Posterior cingulate gyrus (tissue), 11 donors: ENCODE data around the gene PPP1R11.

Experiments
- DNase-seq, 10 donors: peaks; one replicate each; pipeline versions ENCODE4 v3.0.0 to v3.0.0-alpha.2; 2020 to 2021; ENCODE audit warnings: mixed read lengths in 3 of 10
- intact Hi-C: fragments of 100-400 bp; cut with DNase I; formaldehyde crosslinking; loops from one replicate; pipeline ENCODE4 v1.15.1; 2023

The PPP1R11 gene

DNA sequence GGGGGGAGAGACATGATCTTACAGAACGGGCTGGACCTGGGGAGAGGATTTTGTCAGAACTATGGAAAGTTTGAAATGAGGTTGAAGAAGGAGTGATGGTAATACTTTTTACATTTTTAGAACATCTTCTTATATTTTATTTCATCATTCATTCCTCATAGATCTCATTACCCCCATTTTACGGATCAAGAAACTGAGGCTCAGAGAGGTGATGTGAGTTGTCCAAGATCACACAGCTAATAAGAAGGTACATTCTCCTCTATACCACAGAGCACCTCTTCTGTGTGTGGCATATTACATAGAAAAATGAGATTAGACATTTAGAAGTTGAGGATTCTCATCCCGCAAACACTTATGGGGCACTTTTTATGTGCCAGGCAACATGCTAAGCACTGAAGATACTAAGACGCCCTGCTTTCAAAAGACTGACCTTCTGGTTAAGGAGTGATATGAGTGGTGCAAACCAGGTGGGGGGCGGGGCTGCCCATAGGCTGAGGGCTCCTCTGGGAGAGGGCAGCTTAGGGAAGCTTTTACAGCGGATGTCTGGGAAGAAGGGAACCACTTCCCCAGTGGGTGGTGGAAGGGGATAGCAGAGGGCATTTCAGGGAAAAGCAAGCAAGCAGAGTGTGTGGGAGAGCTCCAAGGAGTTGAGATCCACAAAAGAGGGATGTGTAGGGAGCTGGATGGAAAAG, 26.0 kb downstream of the PPP1R11 start:
- intact Hi-C loops = no loop called here

DNA sequence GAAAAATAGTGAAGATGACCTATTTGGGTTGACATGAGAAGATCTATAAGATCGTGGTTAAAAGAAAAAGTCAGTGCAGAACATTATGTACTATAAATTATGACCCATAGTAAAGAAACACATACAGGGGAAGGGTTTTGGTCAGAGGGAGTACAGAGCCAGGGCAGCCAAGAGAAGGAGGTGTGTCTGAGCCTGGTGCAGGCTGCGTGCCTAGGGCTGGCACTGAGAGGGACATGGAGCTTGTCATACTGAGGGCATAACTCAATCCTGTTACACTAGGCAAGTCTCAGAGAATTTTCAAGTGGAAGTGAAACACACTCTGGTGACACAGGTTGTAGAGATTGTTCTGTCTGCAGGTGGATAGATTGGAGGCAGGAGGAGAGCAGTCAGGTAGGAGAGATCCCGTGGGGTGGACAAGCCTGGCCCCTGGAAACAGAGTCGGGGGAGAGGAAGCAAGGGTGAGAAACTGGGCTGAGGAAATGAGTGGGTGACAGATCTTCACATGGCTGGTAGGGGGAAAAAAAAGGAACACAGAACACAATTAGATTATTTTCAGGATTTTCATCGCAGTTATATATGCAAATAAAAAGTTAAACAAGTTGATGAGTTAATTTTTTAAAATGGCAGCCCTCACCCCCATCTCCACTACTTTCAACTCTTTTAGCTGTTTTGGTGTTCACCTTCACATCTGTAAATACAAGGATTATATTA, 27.1 kb downstream of the PPP1R11 start:
- intact Hi-C loops = no loop called here
- no peak for DNase-seq

More for the DNA sequence above, 26.0 kb downstream of the PPP1R11 start:
- DNase-seq = no peak

DNA sequence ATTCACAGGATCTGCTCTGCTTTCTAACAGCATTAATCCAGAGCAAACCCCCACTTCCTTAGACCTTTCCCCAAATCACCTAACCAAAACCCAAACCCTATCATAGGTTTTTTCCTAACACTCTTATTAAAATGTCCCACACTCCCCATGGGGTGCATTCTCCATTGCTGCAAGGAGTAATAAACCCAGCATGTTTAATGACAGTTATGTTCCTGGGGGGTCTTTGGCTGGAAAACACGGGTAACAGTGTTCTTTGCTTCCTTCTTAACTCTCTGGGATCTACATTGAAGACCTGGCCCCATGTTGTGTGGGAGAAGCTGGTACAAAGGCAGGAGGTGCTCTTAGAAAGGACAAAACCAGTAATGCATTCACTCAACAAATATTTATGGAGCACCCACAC, 29.8 kb downstream of the PPP1R11 start:
- intact Hi-C loops = no loop called here

DNA sequence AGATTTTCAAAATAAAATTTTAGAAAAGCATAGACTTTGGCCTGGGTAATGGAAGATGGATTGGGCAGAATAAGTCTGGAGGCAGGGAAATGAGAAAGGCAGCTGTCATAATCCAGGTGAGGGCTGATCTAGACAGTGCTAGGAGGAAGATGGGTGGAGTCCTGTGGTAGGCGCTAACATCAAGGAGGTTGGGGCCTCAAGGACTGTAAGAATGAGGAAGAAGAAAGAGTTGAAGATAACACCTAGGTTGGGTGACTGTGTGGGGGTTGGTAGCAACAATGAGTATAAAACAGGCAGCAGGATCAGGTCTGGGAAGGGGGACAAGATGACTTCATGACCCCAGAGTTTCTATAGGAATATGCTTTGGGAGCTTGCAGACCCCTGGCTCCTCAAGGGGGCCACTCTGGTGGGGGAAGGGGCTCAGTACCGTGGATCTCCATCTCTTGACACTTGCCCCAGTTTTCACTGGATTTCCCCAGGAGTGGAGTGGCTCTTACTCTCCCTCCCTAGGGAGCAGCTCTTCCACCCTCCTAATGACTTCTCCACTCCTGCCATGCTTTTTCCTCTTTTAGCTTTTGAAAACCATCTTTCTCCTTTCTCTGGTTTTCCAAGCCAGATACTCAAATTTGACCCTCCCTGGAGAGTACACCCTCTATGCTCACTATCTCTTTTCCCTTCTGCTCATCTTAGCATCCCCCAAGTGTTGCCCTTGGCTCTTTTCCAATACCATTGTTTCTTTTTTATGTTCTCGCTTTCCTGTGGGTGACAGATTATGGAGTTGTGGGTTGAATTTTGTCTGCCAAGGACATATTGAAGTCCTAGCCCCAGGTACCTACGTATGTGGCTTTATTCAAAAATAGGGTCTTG, 31.1 kb downstream of the PPP1R11 start:
- intact Hi-C loops = no loop called here
- no peak for DNase-seq

More for the DNA sequence above, 29.8 kb downstream of the PPP1R11 start:
- DNase-seq = no peak

DNA sequence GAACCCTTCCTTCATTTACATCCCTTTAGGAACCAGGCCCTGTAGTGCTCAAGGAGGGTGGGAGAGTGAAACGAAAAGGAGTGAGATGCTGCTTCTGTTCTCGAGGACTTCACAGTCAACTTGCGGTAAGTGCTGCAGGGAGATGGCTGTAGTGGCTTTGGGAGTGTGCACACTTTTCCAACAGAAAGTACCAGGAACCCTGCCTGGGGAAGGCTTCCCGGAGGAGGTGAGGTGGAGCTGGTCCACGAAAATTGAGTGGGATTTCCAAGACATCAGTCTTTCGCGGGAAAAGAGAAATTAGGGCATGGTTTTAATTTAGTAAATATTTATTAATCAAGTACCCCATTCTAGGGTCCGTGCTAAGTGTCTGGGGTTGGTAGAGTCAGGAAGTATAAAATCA, 33.2 kb downstream of the PPP1R11 start:
- DNase-seq = no peak
- intact Hi-C loops = loop anchor here (10.0 kb wide), 2 partner anchors 75 to 115 kb away; partner anchors contain the start of gene TRIM26

DNA sequence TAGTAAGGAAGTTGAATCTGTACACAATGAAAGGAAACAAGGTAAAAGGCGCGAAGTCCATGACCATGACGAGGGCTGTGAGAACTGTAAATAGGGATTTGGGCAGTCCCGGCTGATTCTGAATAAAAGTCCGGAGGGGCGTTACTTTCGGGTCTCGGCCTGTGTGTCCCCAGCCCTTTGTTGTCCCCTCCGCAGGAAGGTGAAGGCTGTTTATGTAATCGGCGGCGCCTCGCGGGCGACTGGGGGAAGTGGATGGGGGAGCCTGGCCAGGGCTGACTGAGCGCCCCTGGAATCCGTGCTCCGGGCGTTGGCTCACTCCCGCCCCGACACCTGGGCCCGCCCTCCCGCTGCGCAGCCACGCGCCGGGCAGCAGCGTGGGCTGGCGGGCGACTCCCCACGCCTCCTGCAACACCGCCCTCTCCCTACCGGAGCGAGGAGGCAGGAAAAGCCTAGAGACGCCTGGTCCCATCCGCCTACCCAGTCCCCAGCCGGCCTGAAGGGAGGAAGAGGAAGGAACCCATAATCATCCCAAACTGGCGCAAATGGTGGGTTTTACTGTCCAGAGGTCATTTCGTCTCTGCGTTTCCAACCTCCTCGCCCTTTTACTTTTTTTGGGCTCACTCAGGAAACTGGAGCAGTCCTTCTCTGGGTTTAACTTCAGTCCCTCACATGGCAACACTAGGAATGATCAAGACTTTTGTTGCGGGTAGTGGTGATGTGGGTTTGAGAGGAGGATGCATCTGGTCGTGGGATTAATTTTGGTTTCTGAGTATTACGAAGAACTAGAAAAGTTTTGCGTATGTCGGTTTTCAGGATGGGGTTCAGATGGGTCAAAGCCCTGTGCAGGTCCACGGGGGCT, 33.8 kb downstream of the PPP1R11 start:
- DNase-seq = peak in 1 of 10 donors; percentile 73
- intact Hi-C loops = loop anchor here (10.0 kb wide), 2 partner anchors 74 to 114 kb away; partner anchors contain the start of gene TRIM26

DNA sequence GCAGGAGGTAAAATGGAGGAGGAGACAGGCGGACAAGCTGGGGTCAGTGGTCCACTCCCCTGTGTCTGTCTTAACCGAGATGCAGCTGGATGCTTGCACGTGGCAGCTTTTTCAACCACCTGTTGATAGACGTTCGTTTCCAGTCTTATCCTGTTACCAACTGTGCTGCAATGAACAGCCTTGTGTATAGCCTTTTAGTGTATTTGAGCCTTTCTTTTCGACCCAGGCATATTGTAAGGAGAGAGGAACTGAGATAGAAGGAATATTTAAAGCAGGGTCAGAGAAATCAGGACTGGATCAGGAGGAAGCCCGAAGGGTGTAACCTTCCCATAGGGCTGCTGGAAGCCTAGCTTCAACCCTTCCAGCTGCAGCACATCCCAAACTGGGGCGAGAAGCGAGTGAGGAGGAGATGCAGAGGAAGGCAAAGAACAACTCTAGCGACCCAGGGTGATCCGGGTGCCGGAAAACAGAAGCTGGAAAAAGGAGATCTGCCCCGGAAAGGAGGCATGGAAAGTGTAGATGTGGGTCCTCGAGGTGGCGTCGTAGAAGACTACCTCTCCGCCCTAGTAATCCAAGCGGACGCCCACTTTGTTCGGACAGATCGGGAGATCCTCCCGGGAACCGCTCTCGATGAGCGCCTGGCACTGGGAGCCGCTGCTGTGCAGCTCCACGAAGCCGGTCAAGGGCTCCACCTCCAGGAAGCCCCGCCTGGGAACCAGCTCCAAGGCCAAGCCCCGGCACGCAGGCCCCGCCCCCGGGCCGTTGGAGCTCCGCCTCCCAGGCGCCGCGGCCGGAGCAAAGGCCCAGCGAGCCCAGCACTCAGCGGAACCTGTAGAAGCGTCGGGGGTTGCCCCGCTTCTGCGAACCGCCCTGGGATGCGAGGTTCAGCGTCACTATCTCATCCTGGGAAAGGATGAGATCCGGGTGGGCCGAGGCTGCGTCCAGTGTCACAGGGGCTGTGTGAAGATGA, 34.7 kb downstream of the PPP1R11 start:
- intact Hi-C loops = loop anchor here (2.0 to 10.0 kb wide), 3 partner anchors 35 to 113 kb away; partner anchors contain the start of genes PPP1R11 and TRIM26
- DNase-seq = peak; percentile 59 to 96 (median 77)

DNA sequence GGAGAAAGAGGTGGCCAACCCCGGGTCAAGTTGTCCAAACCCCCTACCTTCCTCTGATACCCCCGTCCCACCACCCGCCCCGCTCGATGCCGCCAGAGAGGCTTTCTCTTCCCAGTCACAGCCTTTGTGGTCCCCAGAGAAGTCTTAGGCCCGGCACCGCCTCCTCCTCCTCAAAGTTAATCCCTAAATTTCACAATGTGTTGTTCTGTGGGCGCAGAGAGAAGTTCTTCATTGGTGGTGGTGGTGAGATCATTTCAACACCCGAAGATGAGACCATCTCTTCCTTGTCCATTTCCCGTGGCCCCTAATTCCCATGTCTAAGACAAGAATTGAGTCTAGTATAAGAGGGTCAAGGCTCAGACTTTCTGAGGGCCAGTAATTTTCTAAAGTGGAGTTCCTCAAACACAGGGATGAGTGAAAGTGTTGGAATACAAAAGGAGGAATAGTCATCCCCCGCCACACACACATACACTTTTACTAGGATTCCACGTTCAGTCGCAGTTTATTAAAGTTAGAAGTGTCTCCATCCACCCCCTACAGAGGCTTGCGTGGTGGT, 35.5 kb downstream of the PPP1R11 start:
- DNase-seq = no peak
- intact Hi-C loops = loop anchor here (2.0 to 10.0 kb wide), 3 partner anchors 36 to 112 kb away; partner anchors contain the start of genes PPP1R11 and TRIM26

DNA sequence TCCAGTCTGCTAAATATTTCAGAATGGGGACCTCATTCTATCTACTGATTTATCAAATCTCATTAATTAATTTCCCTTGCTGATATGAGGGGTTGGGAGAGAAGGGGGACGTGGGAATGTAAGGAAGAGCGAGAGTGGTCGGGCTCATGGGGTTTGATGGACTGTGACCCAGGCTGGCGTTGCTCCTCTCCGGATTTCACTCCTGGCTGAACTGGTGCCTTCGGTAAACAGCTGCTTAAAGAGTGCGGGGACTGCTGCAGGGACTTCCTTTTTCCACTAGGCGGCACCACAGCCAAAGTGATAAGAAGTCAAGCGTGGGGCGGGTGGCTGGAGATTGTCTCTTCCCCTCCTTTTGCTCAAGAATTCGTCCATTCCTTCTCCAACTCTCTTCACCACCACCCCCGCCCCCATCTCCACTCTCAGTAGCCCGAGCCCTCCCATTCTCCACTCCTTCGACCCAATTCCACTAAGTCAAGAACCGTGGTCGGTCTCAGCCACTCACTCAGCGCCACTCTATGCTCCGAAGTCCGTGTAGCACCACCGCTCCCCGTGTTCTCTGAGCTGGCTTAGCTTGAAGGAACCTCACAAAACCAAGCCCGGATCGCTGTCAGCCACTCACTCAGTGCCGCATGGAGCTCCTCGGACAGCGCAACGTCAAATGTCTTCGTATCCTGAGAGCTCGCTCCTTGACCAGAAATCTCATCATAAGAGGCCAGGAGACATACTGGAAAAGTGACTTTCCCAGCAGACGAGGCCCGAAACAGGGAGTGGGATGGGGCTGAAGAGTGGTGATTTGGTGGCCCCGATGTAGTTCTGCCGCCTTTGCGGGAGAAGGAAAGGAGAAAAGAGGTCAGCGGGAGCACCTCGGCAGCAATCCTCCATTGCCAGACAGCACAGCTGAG, 36.2 kb downstream of the PPP1R11 start:
- DNase-seq = peak; percentile 56 to 96 (median 82)
- intact Hi-C loops = loop anchor here (1.0 to 10.0 kb wide), 4 partner anchors 28 to 112 kb away; partner anchors contain the start of genes PPP1R11 and TRIM26

DNA sequence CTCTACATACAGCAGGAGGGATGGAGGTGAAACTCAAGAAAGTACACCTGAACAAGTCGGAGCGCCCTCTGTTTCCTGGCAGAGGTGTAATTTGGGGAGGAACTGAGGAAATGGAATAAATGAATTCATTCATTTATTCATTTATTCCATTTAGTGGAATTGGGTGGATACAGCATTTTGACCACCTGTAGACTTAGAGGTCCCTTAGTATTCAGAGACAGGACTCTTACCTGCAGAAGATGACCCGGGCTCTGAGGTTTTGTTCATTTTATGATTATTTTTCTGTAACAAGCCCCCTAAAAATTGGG, 36.8 kb downstream of the PPP1R11 start:
- DNase-seq = no peak
- intact Hi-C loops = loop anchor here (1.0 to 10.0 kb wide), 4 partner anchors 27 to 111 kb away; partner anchors contain the start of genes PPP1R11 and TRIM26

DNA sequence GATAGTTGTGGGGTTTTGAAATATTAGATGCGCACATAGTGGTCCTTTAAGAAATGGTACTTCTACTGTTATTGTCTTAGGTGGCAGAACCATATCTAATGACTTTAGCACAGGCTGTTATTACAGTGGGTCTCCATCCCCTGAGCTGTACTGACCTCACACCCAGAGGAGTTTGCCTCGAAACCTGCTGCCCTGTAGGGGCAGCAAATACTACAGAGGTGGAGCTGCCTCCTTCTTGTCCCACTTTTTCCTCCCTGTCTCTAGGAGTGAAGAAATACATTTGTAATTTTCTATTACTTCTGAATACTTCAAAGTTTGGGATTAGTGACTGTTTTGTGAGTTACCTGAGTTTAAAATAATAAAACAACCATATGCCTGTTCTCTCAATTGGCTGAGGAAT, 37.7 kb downstream of the PPP1R11 start:
- intact Hi-C loops = loop anchor here (10.0 kb wide), 2 partner anchors 70 to 110 kb away; partner anchors contain the start of gene TRIM26
- no peak for DNase-seq

DNA sequence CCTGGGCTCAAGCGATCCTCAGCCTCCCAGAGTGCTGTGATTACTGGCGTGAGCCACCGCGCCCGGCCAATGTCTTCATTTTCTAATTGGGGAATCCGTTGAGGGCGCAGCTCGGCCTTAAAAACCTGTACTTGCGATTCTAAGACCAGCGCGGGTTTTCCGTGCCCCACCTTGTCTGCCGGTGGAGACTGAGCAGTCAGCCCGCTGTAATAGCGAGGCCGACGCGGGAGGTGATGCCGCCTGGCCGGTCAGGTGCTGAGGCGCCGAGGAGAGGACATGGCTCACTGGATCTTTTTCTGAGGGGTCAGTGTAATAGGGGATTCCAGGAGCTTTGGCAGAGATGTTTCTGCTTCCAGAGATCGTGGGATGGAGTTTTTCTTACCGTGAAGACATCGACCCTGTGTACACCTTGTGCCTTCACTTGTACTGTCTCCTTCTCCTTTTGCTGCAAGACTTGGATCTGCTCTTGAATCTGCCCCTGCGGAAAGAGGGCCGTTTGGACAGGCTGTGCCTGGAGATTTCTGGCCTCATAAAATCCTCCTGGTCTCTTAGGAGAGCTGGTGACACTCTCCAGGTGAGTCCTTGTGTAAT, 44.4 kb downstream of the PPP1R11 start:
- intact Hi-C loops = no loop called here
- no peak for DNase-seq

DNA sequence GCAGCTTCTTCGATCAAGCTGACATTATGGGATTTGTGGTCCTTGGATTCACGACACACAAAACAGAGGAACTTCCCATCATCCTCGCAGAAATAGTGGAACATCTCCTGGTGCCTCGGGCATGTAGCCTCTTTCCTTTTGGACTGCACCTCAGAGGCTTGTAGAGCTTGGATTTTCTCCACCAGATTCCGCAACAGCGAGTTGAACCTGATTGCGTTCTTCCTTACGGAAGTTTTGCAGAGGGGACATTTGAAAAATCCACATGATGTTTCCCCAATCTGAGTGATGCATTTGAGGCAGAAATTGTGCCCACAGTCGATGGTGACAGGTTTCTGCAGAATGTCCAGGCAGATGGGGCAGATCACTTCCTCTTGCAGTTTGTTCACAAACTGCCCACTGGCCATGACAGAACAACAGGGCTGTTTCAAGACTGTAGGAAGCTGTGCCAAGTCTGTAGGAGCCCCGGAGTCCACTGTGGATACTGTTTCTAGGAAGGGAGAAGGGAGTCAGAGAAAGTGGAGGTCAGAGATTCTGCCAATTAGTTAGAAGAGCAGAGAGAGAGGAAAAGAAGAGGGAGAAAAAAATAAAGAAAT, 45.5 kb downstream of the PPP1R11 start:
- no peak for DNase-seq
- intact Hi-C loops = no loop called here

DNA sequence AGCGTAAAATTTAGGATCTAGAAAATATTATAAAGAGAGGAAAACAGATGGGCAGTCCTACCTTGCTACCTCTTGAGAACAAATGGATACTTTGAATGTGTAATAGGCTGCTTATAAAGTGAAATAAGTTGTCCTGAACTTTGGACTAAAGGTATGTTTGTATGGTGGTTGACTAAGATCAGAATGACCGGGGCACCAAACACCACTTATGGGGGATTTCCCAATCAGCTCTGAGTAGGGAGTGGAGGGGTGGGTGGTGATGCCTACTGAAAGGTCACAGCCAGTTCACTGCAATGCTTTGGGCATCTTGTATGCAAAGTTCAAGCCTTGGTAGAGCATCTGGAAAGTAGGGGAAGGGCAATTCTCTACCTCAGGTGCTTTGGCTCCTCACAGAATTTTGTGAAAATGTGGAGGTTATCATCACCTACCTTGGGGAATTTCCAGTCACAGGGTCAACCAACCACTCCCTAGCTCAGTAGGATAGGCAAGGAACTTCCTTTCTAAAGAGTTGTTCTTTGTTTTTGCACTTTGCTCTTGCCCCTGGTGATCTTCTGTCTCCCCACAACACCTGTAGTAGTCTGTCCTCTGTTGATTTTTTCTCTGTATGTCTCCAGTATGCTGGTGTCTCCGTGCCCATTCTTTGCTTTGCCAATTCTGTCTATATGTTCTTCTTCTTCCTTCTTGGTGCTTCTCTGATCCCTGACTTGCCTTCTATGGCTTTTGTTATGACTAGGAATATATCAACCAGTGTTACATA, 46.2 kb downstream of the PPP1R11 start, which contains the start of gene TRIM31:
TRIM31 (minus strand) TSS at position 88 of the 757 bp plus-strand sequence. CDS start 285 bp downstream, outside the sequence.
- intact Hi-C loops = no loop called here
- DNase-seq = no peak

DNA sequence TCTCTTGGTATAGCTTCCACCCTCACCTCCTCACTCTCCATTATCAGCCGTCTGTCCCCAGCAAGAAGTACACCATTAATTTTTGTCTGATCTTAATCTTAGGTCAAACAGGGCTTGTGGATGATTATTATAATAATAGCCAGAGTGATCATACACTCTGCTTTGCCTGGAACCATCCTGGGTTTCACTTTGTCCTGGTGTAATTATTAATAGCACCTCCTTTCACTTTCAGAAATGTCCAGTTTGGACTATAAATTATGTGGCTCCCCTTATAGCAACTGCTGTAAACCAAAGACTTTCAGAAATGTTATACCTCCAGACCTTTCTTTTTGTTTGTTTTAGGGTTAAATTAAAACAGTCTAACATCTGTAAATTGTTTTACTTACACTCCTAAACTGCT, 46.8 kb downstream of the PPP1R11 start:
- intact Hi-C loops = no loop called here
- DNase-seq = no peak

DNA sequence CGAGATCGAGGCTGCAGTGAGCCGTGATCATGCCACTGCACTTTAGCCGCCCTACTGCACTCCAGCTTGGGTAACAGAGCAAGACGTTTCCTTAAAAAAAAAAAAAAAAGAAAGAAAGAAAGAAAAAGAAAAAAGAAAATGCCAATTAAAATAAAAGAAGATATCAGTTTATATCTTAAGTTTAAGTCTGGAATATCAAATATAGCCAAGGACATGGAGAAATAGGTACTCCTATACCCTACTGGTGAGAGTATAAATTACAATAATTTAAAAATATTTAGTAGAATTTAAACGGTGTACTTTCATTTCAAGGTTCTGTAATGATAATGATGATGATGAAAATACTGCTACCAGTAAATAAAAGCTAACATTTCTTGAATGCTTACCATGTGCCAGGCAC, 49.7 kb downstream of the PPP1R11 start:
- intact Hi-C loops = no loop called here
- DNase-seq = no peak
